IMR-90 (cell line): Measurements from ENCODE around the gene NPIPA5. TPM values are rescaled to one million over a fixed set of nuclear protein-coding genes. Genes with fewer than 3 reads are reported as not detected.

ENCODE experiments used
- ATAC-seq: fragments of 200-7000 bp; cut with Tn5 transposase; 2 replicates; pipeline ENCODE4 v1.9.1; 2020; ENCODE audit warnings: low read depth, mild to moderate bottlenecking, moderate library complexity
- BruUV-seq: library from RNA; stranded (reverse); fragments of 400-500 nt; replicated peaks from 2 replicates; lab custom pipeline; 2021; lab: Mats Ljungman, UMichigan
- CTCF ChIA-PET: fragments of 300-600 bp; formaldehyde crosslinking; extraction: SDS; loops from one replicate; lab custom pipeline; 2021; ENCODE audit warnings: antibody characterized with exemption; lab: Yijun Ruan, JAX
- POLR2A ChIA-PET: fragments of 300-600 bp; sonication (Branson Sonifier 250); formaldehyde crosslinking; loops from one replicate; lab custom pipeline; 2022; ENCODE audit warnings: antibody characterized with exemption; ENCODE audit not compliant: unreplicated experiment; lab: Charles Lee
- DNase-seq: peaks from one replicate; pipeline ENCODE4 v3.0.0; 2013
- H2AFZ ChIP-seq: replicated peaks from 2 replicates; pipeline ENCODE3; 2013; ENCODE audit warnings: low read length, mild to moderate bottlenecking; ENCODE audit not compliant: poor library complexity
- H2AK5ac ChIP-seq: 2 replicates; pipeline ENCODE4 v1.6.1; 2013; ENCODE audit warnings: low read depth, low read length, inconsistent platforms
- H2AK9ac ChIP-seq: replicated peaks from 2 replicates; pipeline ENCODE3; 2013; ENCODE audit warnings: mild to moderate bottlenecking, low read depth, low read length, moderate library complexity; ENCODE audit not compliant: poor library complexity
- H2BK120ac ChIP-seq: 2 replicates; pipeline ENCODE4 v1.6.1; 2013; ENCODE audit warnings: low read depth, low read length, inconsistent platforms
- H2BK15ac ChIP-seq: 3 replicates; pipeline ENCODE4 v1.6.1; 2013; ENCODE audit warnings: low read depth, low read length, inconsistent platforms
- H2BK20ac ChIP-seq: 2 replicates; pipeline ENCODE4 v1.6.1; 2013; ENCODE audit warnings: low read depth, mild to moderate bottlenecking, inconsistent platforms, low read length, moderate library complexity
- H2BK5ac ChIP-seq: 2 replicates; pipeline ENCODE4 v1.6.1; 2013; ENCODE audit warnings: mild to moderate bottlenecking, low read depth, low read length, inconsistent platforms; ENCODE audit not compliant: poor library complexity, severe bottlenecking
- H3K14ac ChIP-seq: replicated peaks from 2 replicates; pipeline ENCODE4 v1.6.1; 2013; ENCODE audit warnings: low read depth, low read length, inconsistent platforms
- H3K18ac ChIP-seq: 2 replicates; pipeline ENCODE4 v1.6.1; 2013; ENCODE audit warnings: low read depth, low read length, control low read depth
- H3K23ac ChIP-seq: 2 replicates; pipeline ENCODE4 v1.6.1; 2013; ENCODE audit warnings: low read depth, low read length, inconsistent platforms
- H3K27ac ChIP-seq: 2 replicates; pipeline ENCODE4 v1.5.1; 2013; ENCODE audit warnings: mild to moderate bottlenecking, control low read depth, low read length; ENCODE audit not compliant: insufficient read depth
- H3K27me3 ChIP-seq: 2 replicates; pipeline ENCODE4 v1.6.1; 2013; ENCODE audit warnings: low read length; ENCODE audit not compliant: control insufficient read depth, insufficient read depth
- H3K36me3 ChIP-seq: 2 replicates; pipeline ENCODE4 v1.6.1; 2013; ENCODE audit warnings: low read length, mixed read lengths; ENCODE audit not compliant: control insufficient read depth, insufficient read depth
- H3K4ac ChIP-seq: 2 replicates; pipeline ENCODE4 v1.6.1; 2013; ENCODE audit warnings: low read depth, low read length, inconsistent platforms
- H3K4me1 ChIP-seq: 2 replicates; pipeline ENCODE4 v1.6.1; 2013; ENCODE audit warnings: low read length, mixed read lengths; ENCODE audit not compliant: control insufficient read depth, insufficient read depth
- H3K4me2 ChIP-seq: 2 replicates; pipeline ENCODE4 v1.6.1; 2013; ENCODE audit warnings: low read depth, mild to moderate bottlenecking, control low read depth, low read length, moderate library complexity
- H3K4me3 ChIP-seq: 2 replicates; pipeline ENCODE4 v1.5.1; 2013; ENCODE audit warnings: low read depth, mild to moderate bottlenecking, control low read depth, low read length, moderate library complexity; ENCODE audit not compliant: insufficient read depth
- H3K56ac ChIP-seq: 2 replicates; pipeline ENCODE4 v1.6.1; 2013; ENCODE audit warnings: low read length, inconsistent platforms; ENCODE audit not compliant: insufficient read depth; ENCODE audit errors: extremely low read depth
- H3K79me1 ChIP-seq, 2 experiments: 2 replicates each; pipeline ENCODE4 v1.6.1; 2013; ENCODE audit warnings: low read length in 2 of 2, inconsistent platforms in 1 of 2, low read depth in 1 of 2
- H3K9ac ChIP-seq: 2 replicates; pipeline ENCODE4 v1.6.1; 2013; ENCODE audit warnings: low read depth, low read length, control low read depth
- H3K9me1 ChIP-seq: 2 replicates; pipeline ENCODE4 v1.6.1; 2013; ENCODE audit warnings: low read length, inconsistent platforms; ENCODE audit not compliant: insufficient read depth
- H3K9me3 ChIP-seq: 2 replicates; pipeline ENCODE4 v1.6.1; 2013; ENCODE audit warnings: low read length; ENCODE audit not compliant: control insufficient read depth, insufficient read depth
- H4K20me1 ChIP-seq: 2 replicates; pipeline ENCODE4 v1.6.1; 2013; ENCODE audit warnings: low read length, inconsistent platforms; ENCODE audit not compliant: insufficient read depth
- H4K5ac ChIP-seq: 2 replicates; pipeline ENCODE4 v1.6.1; 2013; ENCODE audit warnings: mild to moderate bottlenecking, low read depth, low read length, control low read depth
- H4K8ac ChIP-seq, 2 experiments: 2 replicates each; pipeline ENCODE4 v1.6.1; 2013; ENCODE audit warnings: low read depth in 2 of 2, low read length in 2 of 2, control low read depth in 1 of 2, inconsistent platforms in 1 of 2
- H4K91ac ChIP-seq: 2 replicates; pipeline ENCODE4 v1.6.1; 2013; ENCODE audit warnings: low read depth, low read length, inconsistent platforms; ENCODE audit not compliant: insufficient read depth
- BHLHE40 ChIP-seq: fragments of 150-350 bp; IDR thresholded peaks from 2 replicates; pipeline ENCODE4 v1.6.1; 2016; ENCODE audit warnings: mild to moderate bottlenecking, low read depth, low read length
- CEBPB ChIP-seq: IDR thresholded peaks from 2 replicates; pipeline ENCODE4 v1.6.1; 2012; ENCODE audit warnings: low read depth, low read length, improper control_type of control experiment
- CHD1 ChIP-seq: IDR thresholded peaks from 2 replicates; pipeline ENCODE4 v1.6.1; 2012; ENCODE audit warnings: low read depth, low read length, improper control_type of control experiment
- CTCF ChIP-seq: conservative IDR thresholded peaks from 2 replicates; pipeline ENCODE4 v1.5.1; 2012; ENCODE audit warnings: mild to moderate bottlenecking, low read depth, low read length, improper control_type of control experiment
- ELK1 ChIP-seq: fragments of 150-350 bp; IDR thresholded peaks from 2 replicates; pipeline ENCODE4 v1.6.1; 2016; ENCODE audit warnings: low read depth, mild to moderate bottlenecking, low read length, moderate library complexity, borderline replicate concordance
- FOS ChIP-seq: fragments of 150-350 bp; IDR thresholded peaks from 2 replicates; pipeline ENCODE4 v1.6.1; 2016; ENCODE audit warnings: low read depth, low read length
- MAFK ChIP-seq: IDR thresholded peaks from 2 replicates; pipeline ENCODE4 v1.6.1; 2012; ENCODE audit warnings: low read depth, low read length, improper control_type of control experiment
- MAZ ChIP-seq: IDR thresholded peaks from 2 replicates; pipeline ENCODE4 v1.6.1; 2012; ENCODE audit warnings: low read depth, mild to moderate bottlenecking, low read length, improper control_type of control experiment, moderate library complexity, borderline replicate concordance
- NFE2L2 ChIP-seq: fragments of 150-350 bp; IDR thresholded peaks from 2 replicates; pipeline ENCODE4 v1.6.1; 2016; ENCODE audit warnings: low read depth, mild to moderate bottlenecking, low read length
- POLR2A ChIP-seq: IDR thresholded peaks from 2 replicates; pipeline ENCODE4 v1.6.1; 2012; ENCODE audit warnings: mild to moderate bottlenecking, low read depth, low read length
- RAD21 ChIP-seq: IDR thresholded peaks from 2 replicates; pipeline ENCODE4 v1.6.1; 2012; ENCODE audit warnings: low read length, improper control_type of control experiment
- RCOR1 ChIP-seq: IDR thresholded peaks from 2 replicates; pipeline ENCODE4 v1.6.1; 2012; ENCODE audit warnings: mild to moderate bottlenecking, low read length, improper control_type of control experiment; ENCODE audit not compliant: insufficient replicate concordance
- RFX5 ChIP-seq: IDR thresholded peaks from 2 replicates; pipeline ENCODE4 v1.8.0; 2012; ENCODE audit warnings: low read depth, mild to moderate bottlenecking, low read length, moderate library complexity
- SMC3 ChIP-seq: fragments of 150-350 bp; IDR thresholded peaks from 2 replicates; pipeline ENCODE4 v1.6.1; 2016; ENCODE audit warnings: low read depth, mild to moderate bottlenecking, antibody characterized with exemption, low read length, moderate library complexity
- USF2 ChIP-seq: fragments of 150-350 bp; IDR thresholded peaks from 2 replicates; pipeline ENCODE4 v1.6.1; 2017; ENCODE audit warnings: mild to moderate bottlenecking, antibody characterized with exemption, low read length, low read depth
- WGBS, 2 experiments: methylation state at CpG; one replicate each; pipeline versions ENCODE4 v1.1.5 to v1.1.7; 2013; ENCODE audit warnings: missing lambda C conversion rate in 2 of 2; ENCODE audit not compliant: insufficient read length in 1 of 2; ENCODE audit errors: extremely low coverage in 2 of 2; 5-methylcytosine and 5-hydroxymethylcytosine counted together
- dilution Hi-C: fragments of 300-500 bp; cut with HindIII; formaldehyde crosslinking; loops from one replicate; pipeline ENCODE4 v1.14.3; 2018; ENCODE audit warnings: low sequenced_read_pairs; ENCODE audit not compliant: unreplicated experiment
- in situ Hi-C: fragments of 300-500 bp; cut with MboI; formaldehyde crosslinking; loops from 3 replicates; pipeline ENCODE4 v1.14.3; 2019; ENCODE audit warnings: low sequenced_read_pairs, inconsistent platforms, mixed read lengths
- intact Hi-C: fragments of 100-400 bp; cut with micrococcal nuclease; formaldehyde crosslinking; loops from 2 replicates; pipeline ENCODE4 v1.10.0; 2022
- polyA plus RNA-seq, 3 experiments: library from polyadenylated mRNA; depleted of rRNA; stranded (reverse); fragments of >200 nt; gene quantifications; 2 replicates each; pipeline ENCODE4 v1.2.3, GENCODE V29; 2012; ENCODE audit warnings: low replicate concordance in 1 of 3
- total RNA-seq: library from RNA; depleted of rRNA; stranded (reverse); fragments of >200 nt; gene quantifications from 2 replicates; pipeline ENCODE4 v1.2.3, GENCODE V29; 2012

The NPIPA5 gene
- total and polyA plus RNA-seq, 2 of the 4 experiments (the other 2 are of a cell fraction): 1.3 TPM; not detected in 1

GRCh38 chr16:15427648-15428239, 49.6 kb upstream of the NPIPA5 start:
- Histone ChIP-seq H3K79me1 (no peaks in the 10 kb centered on the region), H3K9ac (no peak overlapping the region; the same call in 1 of the 2 replicates), H2BK20ac (peak overlapping the region; percentile 14), H2AK5ac (no peak overlapping the region), H3K4me1 (no peaks in the 10 kb centered on the region), H3K4ac (no peak overlapping the region), H3K9me1 (no peaks in the 10 kb centered on the region), H3K23ac (no peak overlapping the region), H3K18ac (no peak overlapping the region), H3K4me3 (no peak overlapping the region), H2AK9ac (no peak overlapping the region), H3K9me3 (no peaks in the 10 kb centered on the region), H3K14ac (no peak overlapping the region), H4K20me1 (no peaks in the 10 kb centered on the region), H3K27ac (no peak overlapping the region), H3K56ac (0 out of 2 replicates have a peak overlapping the region, but pooled peaks have one; percentile 38), H4K8ac (0 out of 4 replicates have a peak overlapping the region, but pooled peaks of 1 of the 2 experiments have one; percentile 22), H2BK120ac (peak overlapping the region; percentile 57), H3K36me3 (no peaks in the 10 kb centered on the region), H2BK15ac (no peak overlapping the region), H3K27me3 (no peaks in the 10 kb centered on the region; the same call in 1 of the 2 replicates), H2BK5ac (peak overlapping the region; percentile 46), H4K5ac (no peak overlapping the region), H3K4me2 (peak overlapping the region; percentile 17; the same call in 1 of the 2 replicates), H2AFZ (peak overlapping the region; percentile 79), H4K91ac (no peak overlapping the region)
- BruUV-seq: no TSS peak
- WGBS, 2 experiments: no CpG with 5 or more reads among the region's 8 CpGs
- intact Hi-C loops: loop anchor here (2.0 to 10.0 kb wide), 4 partner anchors 80 to 770 kb away; no protein-coding TSS in a partner anchor
- ATAC-seq: peak; percentile 94
- peak; percentile 84 for DNase-seq
- in situ Hi-C loops: loop anchor here (10.0 kb wide), 1 partner anchor 127 kb away; no protein-coding TSS in a partner anchor
- ChIA-PET POLR2A (no interaction called here), CTCF (interaction anchor here (0.6 to 2.1 kb wide), 9 partner anchors 62 to 216 kb away, joined by 3 to 7 read pairs (median 3); no protein-coding TSS in a partner anchor)
- dilution Hi-C loops: no loop called here
- TF ChIP-seq SMC3: peak; percentile 94
- no peak for TF ChIP-seq CHD1
- no peak for TF ChIP-seq MAFK
- no peak for TF ChIP-seq RCOR1
- TF ChIP-seq NFE2L2: peak; percentile 59; the same call in 1 of the 2 replicates
- TF ChIP-seq BHLHE40: no peak
- TF ChIP-seq FOS: no peak
- no peak for TF ChIP-seq MAZ
- peak; percentile 76 for TF ChIP-seq CTCF
- peak; percentile 73 for TF ChIP-seq RAD21
- TF ChIP-seq RFX5: no peak
- no peak for TF ChIP-seq POLR2A
- TF ChIP-seq USF2: no peak
- TF ChIP-seq CEBPB: no peak
- TF ChIP-seq ELK1: no peak
